Measurements from ENCODE around the gene FARP2.

Gene FARP2

GRCh38 chr2:241459520-241459919 is 103.4 kb downstream of the FARP2 start:
- Histone ChIP-seq H3K4me2 (ENCODE audit: low read length) (no peak overlapping the region), H3K9me3 (ENCODE audit: control insufficient read depth, low read length) (no peaks in the 10 kb centered on the region), H3K27ac (no peak overlapping the region), H3K79me2 (no peaks in the 10 kb centered on the region), H2AFZ (no peak overlapping the region), H3K4me3 (ENCODE audit: low read depth, low read length) (no peak overlapping the region), H3K27me3 (ENCODE audit: control insufficient read depth, insufficient read depth, low read length) (no peaks in the 10 kb centered on the region), H3K9ac (no peak overlapping the region), H3K36me3 (ENCODE audit: control insufficient read depth, insufficient read depth, low read length) (no peaks in the 10 kb centered on the region), H3K4me1 (no peaks in the 10 kb centered on the region)
- TF ChIP-seq CTCF (IDR thresholded peaks at IDR 0.05): no peak

DNA sequence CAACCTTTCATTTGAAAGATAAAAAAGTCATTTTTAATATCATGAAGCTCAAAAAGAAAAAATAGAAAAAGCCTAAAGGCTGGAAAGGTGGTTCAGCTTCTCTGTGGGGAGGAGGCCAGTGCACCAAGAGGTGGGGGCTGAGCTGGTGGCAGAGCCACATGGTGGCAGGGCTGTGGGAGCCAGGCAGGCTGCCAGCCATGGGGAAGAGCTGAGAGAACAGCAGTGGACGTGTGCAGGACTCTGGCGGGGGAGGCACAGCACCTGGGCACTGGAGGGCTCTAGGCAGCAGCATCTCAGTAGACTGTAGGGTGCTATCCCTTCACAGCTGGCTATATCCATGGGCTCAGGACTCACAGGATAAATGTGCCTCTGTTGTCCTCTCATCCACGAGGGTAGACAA is 104.5 kb downstream of the FARP2 start:
- H3K4me1 ChIP-seq: no peaks in the 10 kb centered on the region
- H3K9ac ChIP-seq: no peak overlapping the region
- no peak overlapping the region for H3K4me2 ChIP-seq (ENCODE audit: low read length)
- no peak for TF ChIP-seq CTCF (IDR thresholded peaks at IDR 0.05)
- H3K9me3 ChIP-seq (ENCODE audit: control insufficient read depth, low read length): no peaks in the 10 kb centered on the region
- no peaks in the 10 kb centered on the region for H3K36me3 ChIP-seq (ENCODE audit: control insufficient read depth, insufficient read depth, low read length)
- H3K27me3 ChIP-seq (ENCODE audit: control insufficient read depth, insufficient read depth, low read length): no peaks in the 10 kb centered on the region
- no peak overlapping the region for H2AFZ ChIP-seq
- no peak overlapping the region for H3K27ac ChIP-seq
- no peaks in the 10 kb centered on the region for H3K79me2 ChIP-seq
- H3K4me3 ChIP-seq (ENCODE audit: low read depth, low read length): no peak overlapping the region

DNA sequence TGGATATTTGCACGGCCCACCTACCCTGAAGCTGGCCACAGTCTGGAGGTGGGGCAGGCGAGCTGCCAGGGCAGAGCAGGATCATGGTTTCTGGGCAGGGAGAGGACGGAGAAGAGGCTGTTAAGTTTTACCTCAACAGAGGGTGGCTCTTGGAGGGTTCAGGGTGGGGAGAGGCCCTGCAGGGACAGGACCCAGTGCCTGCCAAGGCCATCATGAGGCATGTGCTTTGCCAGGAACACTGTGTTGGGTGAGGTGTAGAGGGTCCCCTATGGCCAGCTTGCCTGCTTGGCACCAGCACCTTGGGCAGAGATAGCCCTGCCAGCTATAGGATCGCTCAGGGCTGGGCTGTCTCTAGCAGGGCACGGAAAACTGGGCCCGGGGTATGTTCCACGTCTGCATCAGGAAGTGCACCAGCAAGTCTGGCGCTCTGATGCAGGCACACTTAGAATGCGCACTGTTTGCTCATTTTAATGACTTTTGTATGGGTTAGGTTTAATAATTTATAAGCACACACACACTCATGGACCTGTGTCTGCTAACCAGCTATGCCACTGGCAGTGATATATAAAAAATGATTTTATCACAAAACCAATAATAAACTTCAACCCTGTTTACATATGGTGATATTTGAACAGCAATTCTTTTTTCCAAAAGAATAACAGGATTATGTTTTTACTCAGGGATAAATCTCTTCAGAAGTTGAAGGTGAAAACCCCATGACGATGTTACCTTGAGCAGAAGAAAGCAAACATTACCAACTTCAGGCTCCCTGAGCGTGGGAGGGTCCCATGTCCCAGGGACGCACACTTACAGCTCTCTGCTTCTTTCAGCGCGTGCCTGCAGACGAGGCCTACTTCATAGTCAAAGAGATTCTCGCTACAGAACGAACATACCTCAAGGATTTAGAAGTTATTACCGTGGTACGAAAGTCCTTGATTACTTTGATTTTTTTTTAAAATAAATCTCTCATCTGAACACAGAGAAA is 105.9 kb downstream of the FARP2 start:
- H3K9me3 ChIP-seq (ENCODE audit: control insufficient read depth, low read length): no peaks in the 10 kb centered on the region
- H3K9ac ChIP-seq: no peak overlapping the region
- no peaks in the 10 kb centered on the region for H3K4me1 ChIP-seq
- H2AFZ ChIP-seq: no peak overlapping the region
- TF ChIP-seq CTCF (IDR thresholded peaks at IDR 0.05): no peak
- H3K27ac ChIP-seq: no peak overlapping the region
- H3K27me3 ChIP-seq (ENCODE audit: control insufficient read depth, insufficient read depth, low read length): no peaks in the 10 kb centered on the region
- no peak overlapping the region for H3K4me2 ChIP-seq (ENCODE audit: low read length)
- no peak overlapping the region for H3K4me3 ChIP-seq (ENCODE audit: low read depth, low read length)
- H3K36me3 ChIP-seq (ENCODE audit: control insufficient read depth, insufficient read depth, low read length): no peaks in the 10 kb centered on the region
- no peaks in the 10 kb centered on the region for H3K79me2 ChIP-seq

DNA sequence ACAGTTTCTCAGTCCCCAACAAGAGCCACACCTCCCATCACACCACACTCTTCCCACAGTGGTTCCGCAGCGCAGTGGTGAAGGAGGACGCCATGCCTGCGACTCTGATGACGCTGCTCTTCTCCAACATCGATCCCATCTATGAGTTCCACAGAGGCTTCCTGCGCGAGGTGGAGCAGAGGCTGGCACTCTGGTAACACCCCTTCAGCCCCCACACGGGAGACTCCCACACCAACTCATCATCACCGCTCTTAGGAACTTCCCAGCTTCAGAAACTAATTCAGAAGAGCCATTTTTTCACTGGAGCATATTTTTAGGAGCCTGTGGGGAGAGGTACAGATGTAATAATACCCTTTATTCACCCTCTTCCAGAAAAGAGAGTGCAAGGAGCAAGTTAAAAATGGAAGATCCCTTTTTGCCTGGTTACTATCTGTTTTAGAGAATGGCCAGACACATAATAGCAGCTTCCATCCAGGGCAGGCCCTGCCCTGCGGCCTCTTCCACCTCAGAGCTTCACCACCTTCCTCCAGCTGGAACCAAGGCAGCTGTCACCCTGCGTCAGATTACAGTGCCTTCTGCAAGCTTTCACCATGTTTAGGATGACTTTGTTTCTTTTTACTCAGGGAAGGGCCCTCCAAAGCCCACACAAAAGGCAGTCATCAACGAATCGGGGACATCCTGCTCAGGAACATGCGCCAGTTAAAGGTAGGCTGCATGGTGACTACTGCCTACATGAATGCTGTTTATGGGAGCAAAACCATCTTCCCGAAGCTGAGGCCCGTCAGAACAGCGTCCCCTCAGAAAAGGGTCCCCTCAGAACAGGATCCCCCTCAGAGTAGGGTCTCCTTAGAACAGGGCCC is 107.4 kb downstream of the FARP2 start:
- TF ChIP-seq CTCF (IDR thresholded peaks at IDR 0.05): no peak
- Histone ChIP-seq H3K4me2 (ENCODE audit: low read length) (no peak overlapping the region), H3K27ac (no peak overlapping the region), H3K9ac (no peak overlapping the region), H3K9me3 (ENCODE audit: control insufficient read depth, low read length) (no peaks in the 10 kb centered on the region), H3K4me3 (ENCODE audit: low read depth, low read length) (no peak overlapping the region), H2AFZ (no peak overlapping the region), H3K4me1 (no peaks in the 10 kb centered on the region), H3K27me3 (ENCODE audit: control insufficient read depth, insufficient read depth, low read length) (no peaks in the 10 kb centered on the region), H3K79me2 (peaks cover 2% of the 10 kb centered on the region), H3K36me3 (ENCODE audit: control insufficient read depth, insufficient read depth, low read length) (no peaks in the 10 kb centered on the region)

Measured in parathyroid adenoma (tissue), 2 donors.